NCI-H146 (cell line): ENCODE results near the gene ZNF573.
"Not testable (repeated sequence)": the region's sequence is repeated elsewhere in the genome, so short reads cannot be mapped to it uniquely, and the experiment has no call there.

Experiments
- DNase-seq: peaks from one replicate; lab custom pipeline; 2025; lab: John Stamatoyannopoulos, UW

ZNF573 gene

DNA sequence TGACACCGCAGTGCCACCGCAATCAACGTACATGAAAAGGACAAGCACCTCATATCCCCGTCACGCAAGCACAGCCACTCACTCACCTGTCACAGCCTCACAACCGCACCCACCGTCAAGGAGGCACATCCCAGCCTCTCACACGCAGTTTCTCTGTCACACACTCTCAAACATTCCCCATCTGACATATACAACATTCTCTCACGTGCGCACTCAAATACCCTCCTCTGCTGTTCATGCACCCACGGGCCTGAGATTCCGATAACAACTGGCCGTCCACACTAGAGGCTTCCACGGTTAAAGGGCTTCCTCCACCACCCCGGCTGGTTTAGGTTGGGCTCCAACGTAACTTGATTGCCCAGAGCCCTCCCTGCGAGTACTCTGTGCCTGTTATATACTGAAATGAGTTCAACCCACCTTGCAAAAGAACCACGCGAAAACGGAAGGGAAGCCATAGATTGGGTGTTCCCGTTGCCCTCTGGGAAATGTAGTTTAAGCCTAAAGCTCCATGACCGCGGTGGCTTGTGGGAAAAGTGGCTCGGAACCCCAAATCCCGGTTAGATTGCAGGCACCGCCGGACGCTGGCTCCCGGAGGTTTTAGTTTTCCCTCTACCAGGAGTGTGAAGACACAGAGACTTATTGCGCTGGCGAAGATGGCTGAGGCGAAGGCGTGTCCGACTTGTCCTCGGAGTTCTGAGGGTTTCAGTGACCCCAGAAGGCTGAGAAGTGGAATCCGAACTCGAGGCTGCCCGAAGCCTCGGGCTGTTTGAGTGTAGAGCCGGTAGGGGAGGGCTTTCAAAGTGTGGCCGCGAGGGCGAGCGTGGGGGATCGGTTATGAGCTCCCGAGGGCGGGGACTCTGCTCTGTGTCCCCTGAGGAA is at the start of gene ZNF573:
Gene ZNF573, minus strand, starts transcription at position 460 of the 879 bp plus-strand sequence. CDS start 5,857 bp downstream, outside the sequence.
- peak; percentile 89 for DNase-seq

DNA sequence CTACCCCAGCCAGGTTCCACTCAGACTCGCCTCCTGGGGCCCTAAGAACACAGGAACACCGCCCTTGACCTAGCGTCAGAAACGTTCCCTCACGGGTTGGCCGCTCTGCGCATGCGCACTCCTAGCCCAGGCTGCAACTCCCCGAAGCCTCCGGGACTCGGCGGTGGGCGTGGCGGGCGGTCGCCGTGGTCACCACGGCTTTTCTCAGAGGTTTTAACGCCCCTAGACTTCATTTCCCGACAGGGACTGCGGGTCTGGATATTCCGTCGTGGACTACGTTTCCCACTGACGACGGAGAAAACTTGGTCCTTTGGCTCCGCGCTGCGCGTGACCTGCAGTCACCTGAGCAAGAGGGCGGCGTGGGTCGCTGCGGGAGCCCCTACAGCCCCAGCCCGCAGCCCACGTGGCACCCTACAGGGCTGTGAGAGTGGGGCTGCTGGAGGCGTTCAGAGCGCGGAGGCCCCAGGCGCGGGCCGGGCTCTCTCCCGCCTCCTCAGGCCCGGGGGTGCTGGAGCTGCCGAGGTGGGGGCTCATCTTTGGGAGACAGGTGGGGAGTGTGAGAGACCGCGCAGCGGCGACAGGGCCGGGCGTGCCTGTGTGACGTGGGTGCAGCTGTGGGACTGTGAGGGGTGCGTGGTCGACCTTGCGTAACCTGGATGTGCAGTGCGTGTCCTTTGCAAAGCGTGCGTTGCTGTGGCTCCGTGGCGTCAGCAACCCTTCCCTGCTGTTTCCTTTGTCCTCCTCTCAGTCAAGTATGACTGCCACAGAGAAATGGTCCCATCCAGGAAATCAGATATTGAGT is 38.0 kb upstream of the ZNF573 start:
- peak; percentile 88 for DNase-seq

DNA sequence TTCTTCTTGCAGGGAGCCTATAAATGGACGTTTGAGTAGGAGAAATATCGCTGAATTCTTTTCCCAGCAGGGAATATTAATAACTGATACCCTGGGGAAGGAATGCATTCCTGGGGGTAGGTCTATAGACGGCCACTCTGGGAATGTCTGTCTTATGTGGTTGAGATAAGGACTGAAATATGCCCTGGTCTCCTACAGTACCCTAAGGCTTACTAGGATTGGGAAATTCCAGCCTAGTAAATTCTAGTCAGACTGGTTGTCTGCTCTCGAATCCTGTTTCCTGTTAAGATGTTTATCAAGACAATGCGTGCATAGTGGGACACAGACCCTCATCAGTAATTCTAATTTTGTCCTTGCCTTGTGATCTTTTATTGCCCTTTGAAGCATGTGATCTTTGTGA is 36.2 kb upstream of the ZNF573 start:
- not testable (repeated sequence) for DNase-seq

- DNase-seq = no peak
Measured at GRCh38 chr19:37813340-37813739, 34.0 kb upstream of the ZNF573 start.

- DNase-seq = no peak
Measured at GRCh38 chr19:37809366-37809765, 30.0 kb upstream of the ZNF573 start.

- DNase-seq = no peak
Measured at GRCh38 chr19:37803249-37803840, 24.0 kb upstream of the ZNF573 start.

DNA sequence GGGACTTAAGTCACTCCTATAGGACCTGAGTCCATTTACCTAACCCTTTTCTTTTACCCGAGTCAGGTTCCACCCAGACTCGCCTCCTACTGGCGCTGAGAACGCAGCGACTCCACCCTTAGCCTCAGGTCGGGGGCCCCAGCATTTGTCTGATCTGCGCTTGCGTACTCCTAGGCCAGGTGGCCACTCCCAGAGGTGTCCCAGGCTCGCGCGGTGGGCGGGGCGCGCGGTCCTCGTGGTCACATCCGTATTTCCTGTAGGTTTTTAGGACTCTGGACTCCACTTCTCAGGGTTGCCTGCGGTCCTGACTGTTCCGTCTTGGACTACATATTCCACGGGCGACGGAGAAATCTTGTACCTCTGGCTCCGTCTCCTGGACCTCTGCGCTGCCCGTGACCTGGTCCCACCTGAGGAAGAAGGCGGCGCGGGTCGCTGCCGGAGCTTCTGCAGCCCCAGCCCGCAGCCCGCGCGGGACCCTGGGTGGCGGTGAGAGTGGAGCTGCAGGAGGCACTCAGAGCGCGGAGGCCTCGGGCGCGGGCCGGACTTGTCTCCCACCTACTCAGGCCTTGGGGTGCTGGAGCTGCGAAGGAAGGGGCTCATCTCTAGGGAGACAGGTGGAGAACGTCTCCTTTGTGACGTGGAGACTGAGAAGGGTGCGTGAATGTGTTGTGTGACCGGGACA is 11.0 kb upstream of the ZNF573 start:
- no peak for DNase-seq

- DNase-seq = peak; percentile 30
Measured at GRCh38 chr19:37778613-37779126, 716 bp downstream of the ZNF573 start.

GRCh38 chr19:37770985-37771384 is 8.4 kb downstream of the ZNF573 start:
- no peak for DNase-seq

- no peak for DNase-seq
Measured at GRCh38 chr19:37763488-37763887, 15.9 kb downstream of the ZNF573 start.

- DNase-seq = not testable (repeated sequence)
Measured at GRCh38 chr19:37757683-37758082, 21.7 kb downstream of the ZNF573 start.

DNA sequence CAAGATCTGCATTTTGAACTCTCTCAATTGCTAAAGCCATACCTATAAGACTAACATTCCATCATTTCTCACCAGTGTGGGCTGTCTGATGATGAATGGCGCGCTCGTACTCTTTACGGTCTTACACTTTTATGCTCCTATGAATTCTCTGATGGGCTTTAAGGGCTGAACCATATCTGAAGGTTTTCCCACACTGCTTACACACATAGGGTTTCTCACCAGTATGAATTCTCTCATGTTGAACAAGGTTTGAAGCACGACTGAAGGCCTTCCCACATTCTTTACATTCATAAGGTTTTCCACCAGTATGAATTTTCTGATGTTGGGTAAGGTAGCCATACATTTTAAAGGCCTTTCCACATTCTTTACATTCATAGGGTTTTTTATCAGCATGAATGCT is 41.0 kb downstream of the ZNF573 start:
- no peak for DNase-seq

DNA sequence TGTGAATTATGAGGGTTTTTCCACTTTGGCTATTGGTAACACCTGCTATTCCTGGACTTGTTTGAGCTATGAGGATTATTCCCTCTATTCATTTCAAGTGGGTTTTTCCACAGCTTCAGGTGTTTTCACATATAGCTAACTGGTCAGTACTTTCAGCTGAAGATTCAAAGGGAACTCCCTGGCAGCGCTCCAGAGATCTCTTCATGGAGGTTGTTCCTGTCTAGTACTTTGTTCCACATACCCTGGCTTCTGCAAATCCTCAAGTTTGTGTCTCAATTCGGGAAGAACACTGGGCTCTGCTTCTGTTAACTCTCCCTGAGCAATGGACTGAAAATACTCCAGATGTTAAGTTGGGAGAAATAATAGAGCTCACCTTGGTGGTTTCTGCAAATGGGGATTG is 54.2 kb downstream of the ZNF573 start:
- no peak for DNase-seq

DNA sequence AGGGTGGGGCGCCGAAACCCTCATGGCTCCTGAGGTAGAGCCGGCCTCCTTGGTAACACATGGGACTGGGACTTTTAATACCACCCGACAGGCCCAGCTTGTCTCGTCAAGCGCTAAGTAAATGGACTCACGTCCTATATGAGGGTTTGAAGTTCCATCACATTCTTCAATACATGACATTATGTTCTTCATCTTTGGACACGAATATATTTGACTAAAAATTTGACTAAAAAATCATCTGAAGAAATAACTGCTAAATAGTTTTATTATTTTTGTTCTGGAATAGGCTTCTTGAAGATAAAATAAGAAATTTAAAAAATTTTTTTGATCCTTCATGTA is 59.5 kb downstream of the ZNF573 start:
- no peak for DNase-seq

GRCh38 chr19:37719111-37719926 is 60.1 kb downstream of the ZNF573 start, which contains the start of gene ZNF607:
TSS of gene ZNF607 (minus strand) at chr19:37719761. CDS start at chr19:37711618, 8,143 bp downstream.
- peak; percentile 98 for DNase-seq

- DNase-seq = no peak
Measured at GRCh38 chr19:37718304-37718703, 61.1 kb downstream of the ZNF573 start.

- DNase-seq = no peak
Measured at GRCh38 chr19:37716140-37716539, 63.2 kb downstream of the ZNF573 start.

DNA sequence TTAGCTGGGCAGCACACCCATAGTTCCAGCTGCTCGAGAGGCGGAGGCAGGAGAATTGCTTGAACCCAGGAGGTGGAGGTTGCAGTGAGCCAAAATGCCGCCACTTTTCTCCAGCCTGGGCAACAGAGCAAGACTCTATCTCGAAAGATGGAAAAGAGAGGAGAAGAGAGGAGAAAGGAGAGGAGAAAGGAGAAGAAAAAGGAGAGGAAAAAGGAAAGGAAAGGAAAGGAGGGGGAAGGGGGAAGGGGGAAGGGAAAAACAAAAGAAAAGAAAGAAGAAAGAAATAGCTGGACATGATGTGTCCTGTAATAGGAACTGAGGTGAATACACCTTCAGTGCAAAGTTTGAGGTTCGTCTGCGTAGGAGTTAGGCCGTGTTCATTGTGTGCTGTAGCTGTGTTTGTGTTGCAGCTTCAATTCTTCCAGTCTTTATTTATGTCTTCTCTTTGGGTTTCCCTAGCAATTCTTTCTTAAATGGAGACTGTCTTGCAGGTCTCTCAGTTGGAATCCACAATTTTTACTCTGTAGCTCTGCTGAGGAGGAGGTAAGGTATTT is 73.3 kb downstream of the ZNF573 start:
- DNase-seq = no peak

DNA sequence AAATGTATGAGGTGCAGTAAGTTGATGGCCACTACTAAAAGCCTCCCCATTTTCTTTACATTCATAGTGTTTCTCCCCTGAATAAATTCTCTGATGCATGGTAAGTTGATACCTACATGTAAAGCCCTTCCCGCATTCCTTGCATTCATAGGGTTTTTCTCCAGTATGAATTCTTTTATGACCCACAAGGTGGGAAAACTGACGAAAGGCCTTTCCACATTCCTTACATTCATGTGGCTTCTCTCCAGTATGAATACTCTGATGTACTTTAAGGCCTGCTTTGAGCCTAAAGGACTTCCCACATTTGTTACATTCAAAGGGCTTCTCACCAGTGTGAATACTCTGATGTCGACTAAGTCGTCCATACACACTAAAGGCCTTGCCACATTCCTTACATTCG is 80.3 kb downstream of the ZNF573 start:
- DNase-seq = no peak

DNA sequence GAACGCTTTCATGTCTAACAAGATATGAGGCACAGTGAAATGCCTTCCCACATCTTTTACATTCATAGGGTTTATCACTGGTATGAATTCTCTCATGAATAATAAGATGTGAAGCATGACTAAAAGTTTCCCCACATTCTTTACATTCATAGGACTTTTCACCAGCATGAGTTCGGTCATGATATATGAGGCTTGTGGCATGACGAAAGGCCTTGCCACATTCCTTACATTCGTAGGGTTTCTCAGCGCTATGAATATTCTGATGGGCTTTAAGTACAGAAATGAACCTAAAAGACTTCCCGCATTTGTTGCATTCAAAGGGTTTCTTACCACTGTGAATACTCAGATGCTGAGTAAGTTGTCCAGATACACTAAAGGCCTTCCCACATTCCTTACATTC is 81.2 kb downstream of the ZNF573 start:
- no peak for DNase-seq
